SU-DHL-6 (cell line): ENCODE measurements around the gene PIAS2.
"Not testable (repeated sequence)": the region's sequence is repeated elsewhere in the genome, so short reads cannot be mapped to it uniquely, and the experiment has no call there.

Source experiments
- H2AFZ ChIP-seq: fragments of 200-600 bp; sonication (generic); 2 replicates; pipeline ENCODE4 v1.6.1; 2014; ENCODE audit warnings: low read depth, mild to moderate bottlenecking, moderate library complexity, mixed read lengths, antibody characterized with exemption, low read length; ENCODE audit not compliant: severe bottlenecking
- H3F3A ChIP-seq: fragments of 200-600 bp; shearing (Covaris generic); 2 replicates; pipeline ENCODE4 v1.6.0; 2016; ENCODE audit warnings: antibody characterized with exemption, mild to moderate bottlenecking; ENCODE audit not compliant: insufficient read depth
- H3K27ac ChIP-seq: fragments of 200-600 bp; sonication (generic); 2 replicates; pipeline ENCODE4 v1.5.1; 2016; ENCODE audit warnings: low read depth, mild to moderate bottlenecking, low read length, moderate library complexity, mixed read lengths
- H3K27me3 ChIP-seq: fragments of 200-600 bp; sonication (generic), shearing (Covaris generic); 2 replicates; pipeline ENCODE4 v1.6.0; 2014; ENCODE audit warnings: mild to moderate bottlenecking, low read length
- H3K36me3 ChIP-seq: fragments of 200-600 bp; sonication (generic); 2 replicates; pipeline ENCODE4 v1.6.1; 2014; ENCODE audit warnings: mild to moderate bottlenecking, low read length, mixed read lengths
- H3K4me2 ChIP-seq: fragments of 300-600, 200-600 bp; shearing (Covaris generic), sonication (generic); 2 replicates; pipeline ENCODE4 v1.6.0; 2014; ENCODE audit warnings: low read length, low read depth, mild to moderate bottlenecking; ENCODE audit not compliant: poor library complexity, severe bottlenecking
- H3K4me3 ChIP-seq: fragments of 200-600 bp; sonication (generic); 2 replicates; pipeline ENCODE4 v1.5.1; 2014; ENCODE audit warnings: antibody characterized with exemption, low read length, mild to moderate bottlenecking, mixed read lengths; ENCODE audit not compliant: insufficient read depth, poor library complexity, severe bottlenecking
- H3K79me2 ChIP-seq: fragments of 200-600 bp; sonication (generic); 2 replicates; pipeline ENCODE4 v1.6.1; 2014; ENCODE audit warnings: mild to moderate bottlenecking, low read length, moderate library complexity; ENCODE audit not compliant: insufficient read depth
- H3K9ac ChIP-seq: fragments of 200-600 bp; sonication (generic); 2 replicates; pipeline ENCODE4 v1.7.0; 2014; ENCODE audit warnings: mild to moderate bottlenecking, low read length
- H3K9me2 ChIP-seq: fragments of 200-600 bp; sonication (generic); replicated peaks from 2 replicates; pipeline ENCODE4 v1.6.1; 2014; ENCODE audit warnings: low read length; ENCODE audit not compliant: insufficient read depth
- H3K9me3 ChIP-seq: fragments of 200-600 bp; sonication (generic); 2 replicates; pipeline ENCODE4 v1.6.1; 2014; ENCODE audit warnings: low read length, mixed read lengths; ENCODE audit not compliant: insufficient read depth
- H4K20me1 ChIP-seq: fragments of 200-600 bp; sonication (generic); 2 replicates; pipeline ENCODE4 v1.6.1; 2014; ENCODE audit warnings: low read depth, mild to moderate bottlenecking, antibody characterized with exemption, low read length, moderate library complexity, mixed read lengths
- EZH2phosphoT487 ChIP-seq: fragments of 200-600 bp; sonication (generic), shearing (Covaris generic); conservative IDR thresholded peaks from 2 replicates; pipeline ENCODE4 v1.6.1; 2018; ENCODE audit warnings: mild to moderate bottlenecking, antibody characterized with exemption, low read length, moderate library complexity, mixed read lengths
- TF ChIP-seq, protein P1 (sequence below): fragments of 200-600 bp; sonication (generic); IDR thresholded peaks from one replicate; pipeline ENCODE4 v1.5.1; 2017; ENCODE audit warnings: antibody characterized with exemption, mild to moderate bottlenecking, low read length, moderate library complexity; ENCODE audit not compliant: insufficient read depth, poor library complexity, severe bottlenecking

The PIAS2 gene

GRCh38 chr18:46917108-46917802 lies at the start of gene PIAS2, which contains the start of gene KATNAL2:
Gene PIAS2, minus strand, starts transcription at chr18:46917507. Its CDS starts 162 bp downstream, at chr18:46917345.
Gene KATNAL2, plus strand, starts transcription at chr18:46917602. Its CDS starts 29,271 bp downstream, at chr18:46946873.
- no peaks in the 10 kb centered on the region for H3K9me2 ChIP-seq
- H3F3A ChIP-seq = peaks cover 24% of the 10 kb centered on the region; the same call in 1 of the 2 replicates
- H2AFZ ChIP-seq = peak within 1 kb of the TSS; percentile 37
- H3K9ac ChIP-seq = peak within 1 kb of the TSS; percentile 89
- H4K20me1 ChIP-seq = peaks cover 15% of the 10 kb centered on the region
- peak within 1 kb of the TSS; percentile 89 for H3K4me2 ChIP-seq
- H3K4me3 ChIP-seq = peak within 1 kb of the TSS; percentile 61
- TF ChIP-seq, protein P1, sequence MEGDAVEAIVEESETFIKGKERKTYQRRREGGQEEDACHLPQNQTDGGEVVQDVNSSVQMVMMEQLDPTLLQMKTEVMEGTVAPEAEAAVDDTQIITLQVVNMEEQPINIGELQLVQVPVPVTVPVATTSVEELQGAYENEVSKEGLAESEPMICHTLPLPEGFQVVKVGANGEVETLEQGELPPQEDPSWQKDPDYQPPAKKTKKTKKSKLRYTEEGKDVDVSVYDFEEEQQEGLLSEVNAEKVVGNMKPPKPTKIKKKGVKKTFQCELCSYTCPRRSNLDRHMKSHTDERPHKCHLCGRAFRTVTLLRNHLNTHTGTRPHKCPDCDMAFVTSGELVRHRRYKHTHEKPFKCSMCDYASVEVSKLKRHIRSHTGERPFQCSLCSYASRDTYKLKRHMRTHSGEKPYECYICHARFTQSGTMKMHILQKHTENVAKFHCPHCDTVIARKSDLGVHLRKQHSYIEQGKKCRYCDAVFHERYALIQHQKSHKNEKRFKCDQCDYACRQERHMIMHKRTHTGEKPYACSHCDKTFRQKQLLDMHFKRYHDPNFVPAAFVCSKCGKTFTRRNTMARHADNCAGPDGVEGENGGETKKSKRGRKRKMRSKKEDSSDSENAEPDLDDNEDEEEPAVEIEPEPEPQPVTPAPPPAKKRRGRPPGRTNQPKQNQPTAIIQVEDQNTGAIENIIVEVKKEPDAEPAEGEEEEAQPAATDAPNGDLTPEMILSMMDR = no peak
- no peak for TF ChIP-seq EZH2phosphoT487
- peaks cover 88% of the 10 kb centered on the region for H3K79me2 ChIP-seq
- H3K27me3 ChIP-seq = no peaks in the 10 kb centered on the region
- H3K27ac ChIP-seq = peak within 1 kb of the TSS; percentile 68
- peaks cover 7% of the 10 kb centered on the region; the same call in 1 of the 2 replicates for H3K36me3 ChIP-seq
- H3K9me3 ChIP-seq = no peaks in the 10 kb centered on the region

DNA sequence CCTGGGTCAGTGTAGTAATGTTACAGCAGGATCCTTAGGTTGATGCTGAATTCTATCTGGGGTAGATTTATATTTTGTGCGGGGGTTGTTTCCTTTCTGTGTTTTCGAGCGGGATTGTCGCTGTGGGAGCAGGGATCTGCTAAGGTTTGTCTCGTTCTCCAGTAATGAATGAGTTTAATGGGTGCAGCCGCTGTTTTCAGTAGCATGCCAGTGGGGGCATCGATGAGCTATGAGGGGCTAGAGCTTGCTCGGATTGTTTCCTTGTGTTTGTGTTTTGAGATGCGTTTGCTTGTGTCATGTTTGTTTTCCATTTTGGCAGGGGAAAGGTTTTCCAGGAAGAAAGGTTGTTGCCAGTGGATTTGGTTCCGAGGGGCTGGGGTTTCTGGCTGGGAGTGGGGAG lies 49.0 kb upstream of the PIAS2 start:
- not testable (repeated sequence) for H3K9ac ChIP-seq, H3K27me3 ChIP-seq, H3K36me3 ChIP-seq, H4K20me1 ChIP-seq, H3K4me3 ChIP-seq, H3K27ac ChIP-seq, H3K79me2 ChIP-seq, H2AFZ ChIP-seq, H3F3A ChIP-seq, H3K9me3 ChIP-seq, H3K9me2 ChIP-seq, H3K4me2 ChIP-seq

DNA sequence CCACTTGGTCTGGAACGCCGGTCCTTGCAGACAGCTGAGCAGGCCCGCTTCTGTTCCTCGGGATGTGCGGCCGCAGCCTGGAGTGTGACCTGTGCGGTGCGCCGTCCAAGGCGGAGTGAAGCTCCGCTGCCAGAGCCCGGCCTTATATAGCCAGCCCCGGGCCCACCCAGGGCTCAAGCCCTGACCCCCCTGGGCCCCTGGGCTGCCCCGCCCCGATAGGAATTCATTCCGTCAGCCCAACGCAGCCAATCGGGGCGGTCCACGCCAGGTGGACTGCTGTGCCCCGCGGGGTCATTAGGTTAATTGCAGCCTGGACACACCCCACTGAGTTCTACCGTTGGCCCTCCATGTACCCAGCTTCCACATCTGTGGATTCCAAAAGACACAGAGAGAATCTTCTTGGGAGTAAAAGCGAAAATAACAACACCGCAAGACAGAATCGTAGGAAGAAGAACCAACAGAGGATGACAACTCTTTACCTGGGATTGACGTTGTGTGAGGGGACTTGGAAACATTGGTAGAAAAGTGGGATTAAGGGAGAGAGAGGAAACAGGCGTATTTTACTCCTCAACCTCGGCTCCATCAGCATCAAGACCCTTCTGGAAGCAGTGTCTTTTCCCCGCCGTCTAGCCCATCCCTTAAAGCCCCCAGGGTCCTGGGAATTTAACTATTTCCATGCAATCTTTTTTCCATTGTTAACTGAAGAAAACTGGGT lies 47.4 kb upstream of the PIAS2 start:
- H3F3A ChIP-seq, H3K4me2 ChIP-seq, H3K27me3 ChIP-seq, H3K9ac ChIP-seq, H3K4me3 ChIP-seq, H3K9me2 ChIP-seq, H3K79me2 ChIP-seq, H4K20me1 ChIP-seq, H3K36me3 ChIP-seq, H3K27ac ChIP-seq, H3K9me3 ChIP-seq, H2AFZ ChIP-seq: not testable (repeated sequence)

- H3K9ac ChIP-seq, H3K9me2 ChIP-seq, H3K27me3 ChIP-seq, H3K9me3 ChIP-seq, H2AFZ ChIP-seq, H3K36me3 ChIP-seq, H3K4me3 ChIP-seq, H4K20me1 ChIP-seq, H3F3A ChIP-seq, H3K4me2 ChIP-seq, H3K27ac ChIP-seq, H3K79me2 ChIP-seq: not testable (repeated sequence)
Observed at GRCh38 chr18:46963656-46964578, 46.6 kb upstream of the PIAS2 start.
